Mesenchymal stem cell (in vitro differentiated cells and primary cell): ENCODE data around the gene ARID1B.
A peak's percentile ranks its signal among the peaks of the same experiment; 100 is the strongest.

Experiments used
- DNase-seq: peaks from one replicate; pipeline ENCODE4 v3.0.0-alpha.2; 2013
- H2AFZ ChIP-seq: one replicate; pipeline ENCODE4 v1.6.1; 2013; ENCODE audit warnings: low read depth, mild to moderate bottlenecking, control low read depth, inconsistent platforms, low read length, moderate library complexity
- H2AK5ac ChIP-seq: 2 replicates; pipeline ENCODE4 v1.6.1; 2013; ENCODE audit warnings: low read length, moderate library complexity, mild to moderate bottlenecking, inconsistent platforms; ENCODE audit not compliant: severe bottlenecking
- H2BK120ac ChIP-seq: one replicate; pipeline ENCODE4 v1.6.1; 2013; ENCODE audit warnings: low read depth, mild to moderate bottlenecking, inconsistent platforms, low read length, moderate library complexity
- H2BK12ac ChIP-seq, 2 experiments: one replicate each; pipeline ENCODE4 v1.6.1; 2013; ENCODE audit warnings: inconsistent platforms in 2 of 2, low read length in 2 of 2, mild to moderate bottlenecking in 2 of 2, moderate library complexity in 2 of 2, control low read depth in 1 of 2
- H2BK15ac ChIP-seq: one replicate; pipeline ENCODE4 v1.6.1; 2013; ENCODE audit warnings: mild to moderate bottlenecking, low read depth, inconsistent platforms; ENCODE audit not compliant: poor library complexity, severe bottlenecking
- H2BK5ac ChIP-seq: 2 replicates; pipeline ENCODE4 v1.6.1; 2013; ENCODE audit warnings: low read depth, mild to moderate bottlenecking, low read length, control low read depth, inconsistent platforms; ENCODE audit not compliant: poor library complexity, severe bottlenecking
- H3K14ac ChIP-seq, 2 experiments: one replicate each; pipeline ENCODE4 v1.6.1; 2013; ENCODE audit warnings: inconsistent platforms in 2 of 2, low read length in 2 of 2, control low read depth in 1 of 2, mild to moderate bottlenecking in 1 of 2, moderate library complexity in 1 of 2
- H3K18ac ChIP-seq, 2 experiments: one replicate each; pipeline ENCODE4 v1.6.1; 2013; ENCODE audit warnings: inconsistent platforms in 2 of 2, low read length in 2 of 2, control low read depth in 1 of 2, low read depth in 1 of 2, mild to moderate bottlenecking in 1 of 2
- H3K23ac ChIP-seq, 2 experiments: one replicate each; pipeline ENCODE4 v1.6.1; 2013; ENCODE audit warnings: inconsistent platforms in 2 of 2, low read length in 2 of 2, mild to moderate bottlenecking in 2 of 2, moderate library complexity in 2 of 2, control low read depth in 1 of 2
- H3K27ac ChIP-seq: 2 replicates; pipeline ENCODE4 v1.5.1; 2013; ENCODE audit warnings: mild to moderate bottlenecking, moderate library complexity, low read length, control low read depth, inconsistent platforms; ENCODE audit not compliant: poor library complexity, severe bottlenecking
- H3K27me3 ChIP-seq, 2 experiments: 2 replicates each; pipeline versions ENCODE4 v1.6.1 to v1.7.0; 2013; ENCODE audit warnings: low read length in 2 of 2, mild to moderate bottlenecking in 2 of 2, moderate library complexity in 2 of 2, control low read depth in 1 of 2, inconsistent platforms in 1 of 2; ENCODE audit not compliant: control insufficient read depth in 1 of 2, insufficient read depth in 1 of 2
- H3K36me3 ChIP-seq, 2 experiments: 2 replicates each; pipeline versions ENCODE4 v1.6.1 to v1.7.0; 2013; ENCODE audit warnings: low read length in 2 of 2, control low read depth in 1 of 2, inconsistent platforms in 1 of 2, low read depth in 1 of 2, mild to moderate bottlenecking in 1 of 2; ENCODE audit not compliant: insufficient read depth in 2 of 2, control insufficient read depth in 1 of 2
- H3K4ac ChIP-seq, 2 experiments: one replicate each; pipeline ENCODE4 v1.6.1; 2013; ENCODE audit warnings: inconsistent platforms in 2 of 2, low read length in 2 of 2, mild to moderate bottlenecking in 2 of 2, moderate library complexity in 2 of 2, control low read depth in 1 of 2, low read depth in 1 of 2
- H3K4me1 ChIP-seq: 2 replicates; pipeline ENCODE4 v1.6.1; 2013; ENCODE audit warnings: low read depth, low read length, control low read depth; ENCODE audit not compliant: control insufficient read depth, insufficient read depth
- H3K4me2 ChIP-seq: 2 replicates; pipeline ENCODE4 v1.6.1; 2013; ENCODE audit warnings: low read length, mild to moderate bottlenecking, inconsistent platforms; ENCODE audit not compliant: poor library complexity, severe bottlenecking
- H3K4me3 ChIP-seq, 2 experiments: 2 replicates each; pipeline versions ENCODE4 v1.5.1 to v1.7.0; 2013; ENCODE audit warnings: low read length in 2 of 2, mild to moderate bottlenecking in 2 of 2, control low read depth in 1 of 2, low read depth in 1 of 2; ENCODE audit not compliant: insufficient read depth in 1 of 2
- H3K79me1 ChIP-seq: replicated peaks from 2 replicates; pipeline ENCODE4 v1.6.1; 2013; ENCODE audit warnings: mild to moderate bottlenecking, control low read depth, low read length, inconsistent platforms; ENCODE audit not compliant: poor library complexity, severe bottlenecking
- H3K9ac ChIP-seq: 2 replicates; pipeline ENCODE4 v1.7.0; 2013; ENCODE audit warnings: mild to moderate bottlenecking, low read length, moderate library complexity
- H3K9me3 ChIP-seq: 2 replicates; pipeline ENCODE4 v1.7.0; 2013; ENCODE audit warnings: mild to moderate bottlenecking, low read length; ENCODE audit not compliant: control insufficient read depth
- H4K8ac ChIP-seq: one replicate; pipeline ENCODE4 v1.6.1; 2013; ENCODE audit warnings: inconsistent platforms, mild to moderate bottlenecking, low read length, moderate library complexity
- H4K91ac ChIP-seq: one replicate; pipeline ENCODE4 v1.6.1; 2013; ENCODE audit warnings: mild to moderate bottlenecking, low read length, inconsistent platforms
- WGBS: methylation state at CpG from one replicate; pipeline ENCODE4 v1.1.7; 2013; ENCODE audit warnings: mixed read lengths; 5-methylcytosine and 5-hydroxymethylcytosine counted together

Gene ARID1B

DNA sequence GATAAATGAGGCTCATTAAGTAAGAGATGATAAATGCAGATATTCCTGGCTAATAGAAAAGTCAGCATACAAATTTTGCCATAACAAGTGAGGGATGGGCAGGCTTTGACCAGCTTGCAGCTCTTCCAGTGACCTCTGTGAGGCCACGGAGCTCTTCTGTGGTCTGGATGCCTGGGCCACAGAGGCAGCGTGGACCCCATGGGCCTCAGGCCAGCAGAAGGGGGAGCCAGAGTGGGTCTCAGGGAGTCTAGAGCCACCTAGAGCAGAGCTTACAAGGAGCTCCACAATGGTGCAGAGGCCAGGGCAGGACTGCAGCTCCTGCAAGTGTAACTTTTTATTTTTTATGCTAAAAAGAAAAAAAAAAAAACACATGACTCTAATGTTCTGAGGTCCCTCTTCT lies 165.1 kb downstream of the ARID1B start:
- H3K18ac ChIP-seq = no peak overlapping the region
- H3K9ac ChIP-seq = no peak overlapping the region
- peak overlapping the region in 1 of 2 experiments; percentile 83 for H3K23ac ChIP-seq
- peaks cover 13% of the 10 kb centered on the region for H3K79me1 ChIP-seq
- H3K36me3 ChIP-seq = peaks cover 0 to 2% of the 10 kb centered on the region in 2 experiments
- H2BK120ac ChIP-seq = no peak overlapping the region
- WGBS = 92% methylated on average over 2 of the region's 2 CpGs
- H2BK15ac ChIP-seq = no peak overlapping the region
- H3K14ac ChIP-seq = no peak overlapping the region
- H2BK12ac ChIP-seq = no peak overlapping the region
- no peak overlapping the region for H2AFZ ChIP-seq
- no peak overlapping the region for H4K91ac ChIP-seq
- H3K9me3 ChIP-seq = no peaks in the 10 kb centered on the region
- DNase-seq = no peak
- H3K27me3 ChIP-seq = no peaks in the 10 kb centered on the region
- peaks cover 8% of the 10 kb centered on the region for H3K4me1 ChIP-seq
- H2BK5ac ChIP-seq = no peak overlapping the region
- H2AK5ac ChIP-seq = no peak overlapping the region
- H3K4me2 ChIP-seq = no peak overlapping the region
- H4K8ac ChIP-seq = no peak overlapping the region
- no peak overlapping the region for H3K27ac ChIP-seq
- no peak overlapping the region for H3K4ac ChIP-seq
- no peak overlapping the region for H3K4me3 ChIP-seq

DNA sequence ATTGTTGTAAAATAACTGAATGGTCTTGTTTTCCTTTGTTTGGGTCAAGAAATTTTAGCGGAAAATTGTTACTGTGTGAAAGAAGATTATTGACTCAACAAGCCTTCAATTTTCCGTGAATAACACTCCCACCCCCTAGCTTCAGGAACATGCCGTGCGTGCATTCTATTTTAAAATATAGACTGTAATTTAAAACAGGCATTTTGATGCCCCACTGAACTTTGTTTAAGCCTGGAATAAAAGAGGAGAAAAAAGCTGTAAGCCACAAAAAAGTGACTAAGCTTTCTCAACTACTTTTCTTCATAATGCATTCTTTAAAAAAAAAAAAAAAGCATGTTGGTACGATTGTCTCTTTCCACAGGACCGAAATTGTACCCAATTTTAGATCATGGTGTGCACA lies 166.0 kb downstream of the ARID1B start:
- no peak overlapping the region for H3K4ac ChIP-seq
- no peak overlapping the region for H3K27ac ChIP-seq
- H4K91ac ChIP-seq = no peak overlapping the region
- H3K23ac ChIP-seq = no peak overlapping the region
- WGBS = 92% methylated on average over 5 of the region's 6 CpGs
- H3K9ac ChIP-seq = no peak overlapping the region
- H2BK12ac ChIP-seq = no peak overlapping the region
- H3K4me3 ChIP-seq = no peak overlapping the region
- peaks cover 15% of the 10 kb centered on the region for H3K79me1 ChIP-seq
- no peak overlapping the region for H2BK5ac ChIP-seq
- H3K27me3 ChIP-seq = no peaks in the 10 kb centered on the region
- no peaks in the 10 kb centered on the region for H3K36me3 ChIP-seq
- H3K4me2 ChIP-seq = no peak overlapping the region
- no peak overlapping the region for H2BK15ac ChIP-seq
- H2AFZ ChIP-seq = no peak overlapping the region
- H3K18ac ChIP-seq = no peak overlapping the region
- H3K4me1 ChIP-seq = peaks cover 11% of the 10 kb centered on the region
- no peak overlapping the region for H3K14ac ChIP-seq
- no peak overlapping the region for H2AK5ac ChIP-seq
- no peak for DNase-seq
- H4K8ac ChIP-seq = no peak overlapping the region
- no peak overlapping the region for H2BK120ac ChIP-seq
- no peaks in the 10 kb centered on the region for H3K9me3 ChIP-seq

DNA sequence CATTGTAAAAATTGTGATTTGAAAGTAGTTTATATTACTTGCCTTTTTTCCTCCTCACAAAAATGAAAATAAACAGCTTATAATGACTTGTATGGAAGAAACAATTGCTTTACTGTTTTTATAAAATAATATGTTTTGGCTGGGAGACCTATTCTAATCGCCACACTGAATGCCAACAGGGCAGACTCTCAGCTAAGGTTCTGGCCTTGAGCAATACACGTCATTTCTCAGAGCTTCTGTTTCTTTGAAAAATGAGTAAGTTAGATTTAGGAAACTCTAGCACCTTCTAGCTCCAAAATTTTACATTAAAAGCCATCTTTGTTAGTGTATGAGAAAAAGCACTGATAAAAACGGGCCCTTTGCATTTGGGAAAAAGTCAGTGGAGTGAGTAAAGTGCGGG lies 166.6 kb downstream of the ARID1B start:
- H2BK12ac ChIP-seq = no peak overlapping the region
- H2BK15ac ChIP-seq = no peak overlapping the region
- no peak overlapping the region for H2BK120ac ChIP-seq
- no peaks in the 10 kb centered on the region for H3K36me3 ChIP-seq
- H2BK5ac ChIP-seq = no peak overlapping the region
- no peak overlapping the region for H4K8ac ChIP-seq
- WGBS = 94% methylated on average over 3 of the region's 4 CpGs
- no peaks in the 10 kb centered on the region for H3K9me3 ChIP-seq
- DNase-seq = no peak
- H2AK5ac ChIP-seq = no peak overlapping the region
- H4K91ac ChIP-seq = no peak overlapping the region
- H2AFZ ChIP-seq = no peak overlapping the region
- H3K27ac ChIP-seq = no peak overlapping the region
- H3K4me1 ChIP-seq = peaks cover 13% of the 10 kb centered on the region
- H3K14ac ChIP-seq = no peak overlapping the region
- no peak overlapping the region for H3K4ac ChIP-seq
- H3K18ac ChIP-seq = no peak overlapping the region
- peaks cover 15% of the 10 kb centered on the region for H3K79me1 ChIP-seq
- no peak overlapping the region for H3K23ac ChIP-seq
- no peak overlapping the region for H3K4me2 ChIP-seq
- no peak overlapping the region for H3K4me3 ChIP-seq
- H3K9ac ChIP-seq = no peak overlapping the region
- H3K27me3 ChIP-seq = no peaks in the 10 kb centered on the region

DNA sequence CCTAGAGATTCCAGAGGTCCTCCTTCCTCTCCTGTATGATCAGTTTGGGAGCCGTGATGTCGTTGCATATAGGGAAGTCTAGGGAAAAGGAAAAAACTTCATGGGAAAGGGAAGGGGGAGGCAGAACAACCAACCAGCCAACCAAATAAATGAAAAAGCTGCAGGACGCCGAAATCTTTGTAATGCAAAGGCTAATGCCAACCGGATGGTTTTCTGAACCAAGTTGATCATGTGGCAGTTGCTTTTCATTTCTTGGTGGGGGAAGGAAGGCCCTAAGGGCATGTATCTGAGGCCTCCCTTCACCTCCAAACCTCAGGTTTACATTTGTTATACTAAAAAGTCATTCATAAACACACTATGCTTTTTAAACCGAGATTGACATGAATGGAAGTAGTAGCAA lies 167.2 kb downstream of the ARID1B start:
- Histone ChIP-seq H3K4ac (no peak overlapping the region), H3K9me3 (no peaks in the 10 kb centered on the region), H3K23ac (no peak overlapping the region), H3K27ac (no peak overlapping the region), H3K4me3 (no peak overlapping the region), H2BK120ac (no peak overlapping the region), H2BK5ac (no peak overlapping the region), H2AFZ (no peak overlapping the region), H2BK12ac (no peak overlapping the region), H3K18ac (no peak overlapping the region), H3K27me3 (no peaks in the 10 kb centered on the region), H3K9ac (no peak overlapping the region), H2AK5ac (no peak overlapping the region), H3K4me1 (peaks cover 14% of the 10 kb centered on the region), H2BK15ac (no peak overlapping the region), H3K79me1 (peaks cover 15% of the 10 kb centered on the region), H4K91ac (no peak overlapping the region), H3K14ac (no peak overlapping the region), H3K36me3 (no peaks in the 10 kb centered on the region), H3K4me2 (no peak overlapping the region), H4K8ac (no peak overlapping the region)
- no peak for DNase-seq
- 84% methylated on average over 4 of the region's 6 CpGs for WGBS
